Tibial artery (tissue), 4 donors: ENCODE data around the gene CHD3.
A peak's percentile ranks its signal among the peaks of the same experiment; 100 is the strongest.

Experiments
- DNase-seq, 2 donors: peaks; one replicate each; pipeline ENCODE4 v3.0.0-alpha.2; 2019
- H3K27ac ChIP-seq, 2 donors: fragments of 200-600 bp; sonication (generic) in 1 of 2; 1 replicate in 1 of 2; 2 replicates in 1 of 2; pipeline ENCODE4 v1.5.1; 2018 to 2019; ENCODE audit warnings: mild to moderate bottlenecking in 1 of 2
- H3K27me3 ChIP-seq, 2 donors: fragments of 200-600 bp; sonication (generic) in 1 of 2; one replicate each; pipeline versions ENCODE4 v1.5.1 to v1.6.0; 2016 to 2019
- H3K36me3 ChIP-seq, 3 donors: fragments of 200-600 bp; sonication (generic) in 2 of 3; one replicate each; pipeline ENCODE4 v1.5.1; 2016 to 2019; ENCODE audit warnings: mild to moderate bottlenecking in 2 of 3
- H3K4me1 ChIP-seq, 4 donors: fragments of 200-600 bp; sonication (generic) in 2 of 4; 1 replicate in 3 of 4; 2 replicates in 1 of 4; pipeline ENCODE4 v1.5.1; 2016 to 2019
- H3K4me3 ChIP-seq, 2 donors: fragments of 200-600 bp; sonication (generic) in 1 of 2; 1 replicate in 1 of 2; 2 replicates in 1 of 2; pipeline ENCODE4 v1.5.1; 2018 to 2019; ENCODE audit warnings: mild to moderate bottlenecking in 2 of 2
- H3K9me3 ChIP-seq, 3 donors: fragments of 200-600 bp; sonication (generic) in 1 of 3; one replicate each; pipeline ENCODE4 v1.5.1; 2016 to 2019
- intact Hi-C: fragments of 100-400 bp; cut with DNase I; formaldehyde crosslinking; loops from one replicate; pipeline ENCODE4 v1.15.0; 2023; ENCODE audit warnings: low total_unique reads
- TF ChIP-seq, protein P1 (sequence below), 2 experiments: fragments of 200-600 bp in 1 of 2; fragments of 450-650 bp in 1 of 2; IDR thresholded peaks; one replicate each; pipeline ENCODE4 v1.5.1; 2017 to 2019; ENCODE audit warnings: antibody characterized with exemption in 2 of 2, mild to moderate bottlenecking in 1 of 2, moderate library complexity in 1 of 2

The CHD3 gene

DNA sequence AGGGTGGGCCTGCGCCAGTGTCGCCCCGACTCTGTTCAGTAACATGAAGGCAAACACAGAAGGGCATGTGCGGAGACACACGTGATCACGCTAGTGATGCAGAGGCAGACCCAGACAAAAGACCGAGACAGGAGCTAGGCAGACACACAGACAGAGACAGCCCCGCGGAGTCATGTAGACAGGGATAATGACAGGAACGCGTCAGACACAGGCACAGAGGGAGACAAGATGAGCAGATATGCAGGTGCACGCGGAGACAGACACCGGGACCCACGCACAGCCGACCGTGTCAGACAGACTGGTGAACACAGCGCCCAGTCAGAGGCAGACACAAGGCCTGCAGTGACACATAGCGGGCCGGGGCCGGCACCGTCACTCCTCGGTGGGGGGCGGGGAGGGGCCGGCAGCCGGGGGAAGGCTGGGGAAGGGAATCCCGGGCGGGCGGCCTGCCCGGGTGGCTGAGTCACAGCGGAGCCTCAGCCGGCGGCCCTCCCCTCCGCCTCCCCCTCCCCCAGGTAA, 47.1 kb upstream of the CHD3 start:
- no peaks in the 10 kb centered on the region for H3K27me3 ChIP-seq
- H3K9me3 ChIP-seq = no peaks in the 10 kb centered on the region
- DNase-seq = peak; percentile 92 to 97
- H3K36me3 ChIP-seq = peaks cover 9 to 10% (median 9%) of the 10 kb centered on the region in 3 donors
- peak overlapping the region; percentile 89 to 95 for H3K27ac ChIP-seq
- H3K4me1 ChIP-seq = peaks cover 4 to 75% (median 52%) of the 10 kb centered on the region in 4 donors
- intact Hi-C loops = loop anchor here (10.0 kb wide), 1 partner anchor 313 kb away; the partner anchor contains the start of gene PER1
- TF ChIP-seq, protein P1, sequence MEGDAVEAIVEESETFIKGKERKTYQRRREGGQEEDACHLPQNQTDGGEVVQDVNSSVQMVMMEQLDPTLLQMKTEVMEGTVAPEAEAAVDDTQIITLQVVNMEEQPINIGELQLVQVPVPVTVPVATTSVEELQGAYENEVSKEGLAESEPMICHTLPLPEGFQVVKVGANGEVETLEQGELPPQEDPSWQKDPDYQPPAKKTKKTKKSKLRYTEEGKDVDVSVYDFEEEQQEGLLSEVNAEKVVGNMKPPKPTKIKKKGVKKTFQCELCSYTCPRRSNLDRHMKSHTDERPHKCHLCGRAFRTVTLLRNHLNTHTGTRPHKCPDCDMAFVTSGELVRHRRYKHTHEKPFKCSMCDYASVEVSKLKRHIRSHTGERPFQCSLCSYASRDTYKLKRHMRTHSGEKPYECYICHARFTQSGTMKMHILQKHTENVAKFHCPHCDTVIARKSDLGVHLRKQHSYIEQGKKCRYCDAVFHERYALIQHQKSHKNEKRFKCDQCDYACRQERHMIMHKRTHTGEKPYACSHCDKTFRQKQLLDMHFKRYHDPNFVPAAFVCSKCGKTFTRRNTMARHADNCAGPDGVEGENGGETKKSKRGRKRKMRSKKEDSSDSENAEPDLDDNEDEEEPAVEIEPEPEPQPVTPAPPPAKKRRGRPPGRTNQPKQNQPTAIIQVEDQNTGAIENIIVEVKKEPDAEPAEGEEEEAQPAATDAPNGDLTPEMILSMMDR (IDR thresholded peaks at IDR 0.05) = no peak
- H3K4me3 ChIP-seq = peak overlapping the region; percentile 64 to 84

DNA sequence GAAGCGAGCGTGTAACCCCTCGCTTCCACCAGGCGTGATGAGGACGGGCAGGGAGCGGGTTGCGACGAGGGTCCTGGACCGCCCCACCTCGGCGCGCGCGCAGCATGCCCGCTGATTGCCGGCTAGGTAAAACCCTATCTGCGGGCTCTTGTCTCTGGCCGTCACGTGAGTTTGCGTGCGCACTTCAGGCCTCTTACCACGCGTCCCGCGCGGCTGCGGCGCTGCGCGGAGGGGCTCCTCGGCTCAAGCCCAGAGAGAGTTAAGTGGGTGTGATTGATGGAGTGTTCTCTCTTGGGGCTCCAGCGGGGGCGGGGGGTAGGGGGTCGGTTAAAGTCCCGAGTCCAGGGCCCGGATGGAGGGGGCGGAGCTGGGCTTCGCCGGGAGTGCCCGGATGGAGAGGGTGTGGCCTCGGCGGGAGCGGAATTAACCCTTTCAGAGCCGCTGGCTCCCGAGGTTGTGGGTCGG, 46.6 kb upstream of the CHD3 start:
- Histone ChIP-seq H3K4me1 (peaks cover 4 to 70% (median 47%) of the 10 kb centered on the region in 4 donors), H3K27me3 (no peaks in the 10 kb centered on the region), H3K27ac (peak overlapping the region; percentile 89 to 95), H3K4me3 (peak overlapping the region; percentile 64 to 84), H3K9me3 (no peaks in the 10 kb centered on the region), H3K36me3 (peaks cover 13 to 15% (median 14%) of the 10 kb centered on the region in 3 donors)
- TF ChIP-seq, protein P1 (IDR thresholded peaks at IDR 0.05) = no peak
- peak; percentile 86 to 96 for DNase-seq
- intact Hi-C loops = loop anchor here (10.0 kb wide), 1 partner anchor 313 kb away; the partner anchor contains the start of gene PER1

DNA sequence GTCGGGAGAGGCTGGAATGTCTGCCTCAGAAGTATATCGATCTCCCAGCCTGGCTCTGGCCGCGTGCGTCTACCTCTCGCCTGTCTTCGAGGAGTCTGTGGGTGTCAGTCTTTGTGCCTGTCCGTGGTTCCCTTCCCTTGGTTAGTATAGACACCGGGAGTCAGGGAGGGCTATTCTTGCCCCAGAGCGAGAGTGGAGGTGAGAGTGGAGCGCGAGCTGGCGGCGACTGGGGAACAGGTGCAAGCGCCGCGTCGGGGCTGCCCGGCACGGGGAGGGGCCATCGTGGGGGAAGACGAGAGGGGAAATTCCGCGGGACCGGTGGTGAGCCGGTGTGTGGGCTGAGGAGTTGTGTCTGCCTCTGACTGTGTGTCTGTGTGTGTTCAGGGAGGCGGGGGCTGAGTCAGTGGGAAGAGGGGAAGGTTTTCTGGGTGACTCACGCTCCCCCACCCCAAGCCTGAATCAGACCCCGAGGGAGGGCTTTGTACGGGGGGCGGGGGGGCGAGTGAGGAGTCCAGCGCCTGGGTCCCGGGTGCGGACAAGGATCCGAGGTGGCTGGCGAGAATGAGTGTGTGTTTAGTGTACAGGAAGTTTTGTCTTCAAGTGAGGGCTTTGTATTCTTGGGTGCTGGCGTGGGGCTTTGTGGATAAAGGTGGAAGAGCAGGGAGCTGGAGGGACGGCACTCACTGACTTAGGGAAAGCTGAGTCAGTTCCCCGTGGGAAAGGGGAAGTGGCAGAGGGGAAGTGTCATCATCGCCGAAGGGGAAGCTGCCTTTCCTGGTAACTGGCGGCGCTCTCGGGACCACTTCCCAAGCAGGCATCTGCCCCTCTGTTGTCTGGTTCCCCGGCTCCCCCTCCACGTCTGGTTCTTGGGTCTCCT, 46.0 kb upstream of the CHD3 start:
- Histone ChIP-seq H3K27me3 (no peaks in the 10 kb centered on the region), H3K36me3 (peaks cover 19 to 22% (median 21%) of the 10 kb centered on the region in 3 donors), H3K4me1 (peaks cover 4 to 63% (median 41%) of the 10 kb centered on the region in 4 donors), H3K27ac (peak overlapping the region; percentile 89 to 95), H3K4me3 (peak overlapping the region; percentile 64 to 84), H3K9me3 (no peaks in the 10 kb centered on the region)
- TF ChIP-seq, protein P1 (IDR thresholded peaks at IDR 0.05) = no peak
- DNase-seq = peak; percentile 87 to 90
- intact Hi-C loops = loop anchor here (10.0 kb wide), 1 partner anchor 312 kb away; the partner anchor contains the start of gene PER1

DNA sequence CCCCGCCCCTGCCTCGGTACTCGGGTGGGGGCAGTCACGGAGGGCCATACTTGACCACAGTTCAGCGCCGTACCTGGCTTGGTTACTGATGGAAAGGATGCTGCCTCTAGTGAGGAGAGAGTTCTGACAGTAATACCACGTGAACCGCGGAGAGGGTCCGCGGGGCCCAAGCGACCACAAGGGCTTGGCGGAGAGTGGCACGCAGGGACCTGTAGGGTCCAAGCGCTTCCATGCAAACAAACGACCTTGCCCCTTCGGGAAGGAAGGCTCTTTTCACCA, 45.4 kb upstream of the CHD3 start:
- H3K4me3 ChIP-seq = peak overlapping the region; percentile 64 to 84
- H3K27ac ChIP-seq = peak overlapping the region; percentile 89 to 95
- no peak for DNase-seq
- TF ChIP-seq, protein P1 (IDR thresholded peaks at IDR 0.05) = no peak
- no peaks in the 10 kb centered on the region for H3K27me3 ChIP-seq
- H3K4me1 ChIP-seq = peaks cover 4 to 58% (median 35%) of the 10 kb centered on the region in 4 donors
- peaks cover 19 to 28% (median 27%) of the 10 kb centered on the region in 3 donors for H3K36me3 ChIP-seq
- intact Hi-C loops = loop anchor here (10.0 kb wide), 1 partner anchor 312 kb away; the partner anchor contains the start of gene PER1
- no peaks in the 10 kb centered on the region for H3K9me3 ChIP-seq

DNA sequence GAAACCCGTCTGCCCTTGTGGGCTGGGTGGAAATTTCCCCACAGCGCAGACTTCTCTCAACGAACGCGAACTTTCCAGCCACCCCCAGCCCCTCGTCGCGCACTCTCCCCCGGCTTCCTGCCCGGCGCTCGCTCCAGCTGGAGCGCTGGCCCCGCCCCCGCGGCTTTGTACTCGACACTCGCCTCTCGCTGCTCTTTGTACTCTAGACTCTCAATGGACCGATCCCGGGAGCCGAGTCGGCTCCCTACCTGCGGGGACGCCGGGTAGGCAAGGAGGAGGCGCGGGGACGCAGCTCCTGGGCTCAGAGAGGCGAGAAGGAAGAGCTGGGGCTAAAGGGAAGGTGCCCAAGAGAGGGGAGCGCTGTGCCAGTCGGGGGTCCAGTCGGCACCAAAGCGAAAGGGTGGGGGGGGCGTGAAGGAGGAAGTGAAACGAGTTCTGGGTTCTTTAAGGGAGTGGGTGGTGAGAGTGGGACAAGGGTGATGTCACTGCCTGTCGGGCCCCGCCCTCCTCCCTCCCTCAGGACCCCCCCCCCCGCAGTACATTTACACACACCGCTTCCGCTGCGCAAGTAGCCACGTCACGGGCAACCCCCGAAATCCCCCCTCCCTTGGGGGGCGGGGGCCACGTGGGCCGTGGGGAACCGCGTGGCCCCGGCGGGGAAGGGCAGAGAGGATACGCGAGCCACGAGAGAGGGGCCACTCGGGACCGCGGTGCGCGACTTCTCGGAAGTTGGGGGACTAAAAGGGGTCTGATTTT, 44.9 kb upstream of the CHD3 start:
- Histone ChIP-seq H3K27ac (peak overlapping the region; percentile 89 to 95), H3K9me3 (no peaks in the 10 kb centered on the region), H3K4me3 (peak overlapping the region; percentile 64 to 84), H3K36me3 (peaks cover 24 to 33% (median 32%) of the 10 kb centered on the region in 3 donors), H3K4me1 (peaks cover 4 to 52% (median 31%) of the 10 kb centered on the region in 4 donors), H3K27me3 (no peaks in the 10 kb centered on the region)
- peak; percentile 82 to 89 for DNase-seq
- TF ChIP-seq, protein P1 (IDR thresholded peaks at IDR 0.05) = no peak
- intact Hi-C loops = loop anchor here (10.0 kb wide), 1 partner anchor 311 kb away; the partner anchor contains the start of gene PER1
